OCI-LY1 (cell line): Measurements from ENCODE around the gene KRTAP5-1.

Experiments
- H2AFZ ChIP-seq: fragments of 200-600 bp; sonication (generic), shearing (Covaris generic); 2 replicates; pipeline ENCODE4 v1.6.0; 2014; ENCODE audit warnings: antibody characterized with exemption, mild to moderate bottlenecking, low read length
- H3F3A ChIP-seq: fragments of 200-600 bp; sonication (generic), shearing (Covaris generic); 2 replicates; pipeline ENCODE4 v1.6.0; 2014; ENCODE audit warnings: mild to moderate bottlenecking, antibody characterized with exemption, low read length, moderate library complexity; ENCODE audit not compliant: insufficient read depth
- H3K27ac ChIP-seq: fragments of 200-600 bp; sonication (generic); 2 replicates; pipeline ENCODE4 v1.5.1; 2014; ENCODE audit warnings: low read length, mixed run types, mild to moderate bottlenecking, low read depth; ENCODE audit not compliant: poor library complexity, severe bottlenecking
- H3K27me3 ChIP-seq: fragments of 200-600 bp; sonication (generic); 2 replicates; pipeline ENCODE4 v1.6.0; 2014; ENCODE audit warnings: antibody characterized with exemption, mild to moderate bottlenecking, low read length, moderate library complexity; ENCODE audit not compliant: insufficient read depth
- H3K36me3 ChIP-seq: fragments of 200-600 bp; sonication (generic); 2 replicates; pipeline ENCODE4 v1.6.1; 2014; ENCODE audit warnings: mild to moderate bottlenecking, antibody characterized with exemption, low read length, moderate library complexity, mixed read lengths; ENCODE audit not compliant: insufficient read depth
- H3K4me1 ChIP-seq: fragments of 200-600 bp; sonication (generic); 2 replicates; pipeline ENCODE4 v1.5.1; 2014; ENCODE audit warnings: mild to moderate bottlenecking, low read length, moderate library complexity; ENCODE audit not compliant: insufficient read depth, severe bottlenecking
- H3K4me2 ChIP-seq: fragments of 200-600 bp; sonication (generic), shearing (Covaris generic); 2 replicates; pipeline ENCODE4 v1.6.1; 2014; ENCODE audit warnings: low read length
- H3K4me3 ChIP-seq: fragments of 200-600 bp; sonication (generic); 2 replicates; pipeline ENCODE4 v1.5.1; 2014; ENCODE audit warnings: low read length, low read depth, mild to moderate bottlenecking, mixed read lengths; ENCODE audit not compliant: poor library complexity, severe bottlenecking
- H3K79me2 ChIP-seq: fragments of 200-600 bp; shearing (Covaris generic); 2 replicates; pipeline ENCODE4 v1.6.1; 2016; ENCODE audit warnings: mixed run types, low read length, mixed read lengths; ENCODE audit not compliant: insufficient read depth
- H3K9ac ChIP-seq: fragments of 200-600 bp; sonication (generic), shearing (Covaris generic); 2 replicates; pipeline ENCODE4 v1.6.1; 2014; ENCODE audit warnings: mild to moderate bottlenecking, low read length, mixed read lengths
- H3K9me2 ChIP-seq: fragments of 200-600 bp; sonication (generic), shearing (Covaris generic); 2 replicates; pipeline ENCODE4 v1.6.1; 2014; ENCODE audit warnings: low read depth, mild to moderate bottlenecking, low read length, mixed read lengths
- H3K9me3 ChIP-seq: fragments of 200-600 bp; shearing (Covaris generic); 2 replicates; pipeline ENCODE4 v1.6.1; 2014; ENCODE audit warnings: low read length, mixed read lengths
- H4K20me1 ChIP-seq: fragments of 200-600 bp; sonication (generic), shearing (Covaris generic); 2 replicates; pipeline ENCODE4 v1.6.0; 2016; ENCODE audit warnings: mild to moderate bottlenecking, low read length; ENCODE audit not compliant: insufficient read depth
- CTCF ChIP-seq: fragments of 200-600 bp; sonication (generic), shearing (Covaris generic); IDR thresholded peaks from 2 replicates; pipeline ENCODE4 v1.5.1; 2017; ENCODE audit warnings: mild to moderate bottlenecking, antibody characterized with exemption, low read length, moderate library complexity, mixed read lengths
- EZH2 ChIP-seq: fragments of 200-600 bp; sonication (generic), shearing (Covaris generic); IDR thresholded peaks from 2 replicates; pipeline ENCODE4 v1.8.0; 2017; ENCODE audit warnings: borderline replicate concordance, mixed run types, mild to moderate bottlenecking, antibody characterized with exemption, low read length, moderate library complexity, mixed read lengths

The KRTAP5-1 gene

GRCh38 chr11:1570531-1570895 lies 14.6 kb downstream of the KRTAP5-1 start:
- no peaks in the 10 kb centered on the region for H3K9me3 ChIP-seq
- peaks cover 13% of the 10 kb centered on the region; the same call in 1 of the 2 replicates for H3K27me3 ChIP-seq
- peaks cover 8% of the 10 kb centered on the region for H3K4me1 ChIP-seq
- no peaks in the 10 kb centered on the region for H3K79me2 ChIP-seq
- H3K9ac ChIP-seq: no peak overlapping the region
- no peaks in the 10 kb centered on the region for H3K36me3 ChIP-seq
- no peaks in the 10 kb centered on the region for H3K9me2 ChIP-seq
- H3K4me2 ChIP-seq: no peak overlapping the region
- no peak overlapping the region for H3K27ac ChIP-seq
- H4K20me1 ChIP-seq: no peaks in the 10 kb centered on the region
- H3F3A ChIP-seq: no peaks in the 10 kb centered on the region
- H3K4me3 ChIP-seq: no peak overlapping the region
- TF ChIP-seq EZH2 (no peak), CTCF (no peak)
- H2AFZ ChIP-seq: no peak overlapping the region

- Histone ChIP-seq H3K9ac (no peak overlapping the region), H3K9me3 (no peaks in the 10 kb centered on the region), H3K9me2 (no peaks in the 10 kb centered on the region), H2AFZ (no peak overlapping the region), H3K79me2 (no peaks in the 10 kb centered on the region), H4K20me1 (no peaks in the 10 kb centered on the region), H3K4me2 (no peak overlapping the region), H3K27ac (no peak overlapping the region), H3K36me3 (no peaks in the 10 kb centered on the region), H3K4me3 (no peak overlapping the region), H3K27me3 (peaks cover 13% of the 10 kb centered on the region; the same call in 1 of the 2 replicates), H3K4me1 (peaks cover 8% of the 10 kb centered on the region), H3F3A (no peaks in the 10 kb centered on the region)
- no peak for TF ChIP-seq CTCF
- TF ChIP-seq EZH2: no peak
Observed at GRCh38 chr11:1570001-1570453, 15.1 kb downstream of the KRTAP5-1 start.

GRCh38 chr11:1569251-1569780 lies 15.8 kb downstream of the KRTAP5-1 start:
- H3K79me2 ChIP-seq: no peaks in the 10 kb centered on the region
- no peak overlapping the region for H3K9ac ChIP-seq
- no peaks in the 10 kb centered on the region for H4K20me1 ChIP-seq
- H3F3A ChIP-seq: no peaks in the 10 kb centered on the region
- H3K4me3 ChIP-seq: no peak overlapping the region
- no peaks in the 10 kb centered on the region for H3K9me2 ChIP-seq
- peaks cover 5% of the 10 kb centered on the region for H3K4me1 ChIP-seq
- no peak overlapping the region for H2AFZ ChIP-seq
- no peak overlapping the region for H3K27ac ChIP-seq
- H3K36me3 ChIP-seq: no peaks in the 10 kb centered on the region
- TF ChIP-seq CTCF (no peak), EZH2 (no peak)
- no peak overlapping the region for H3K4me2 ChIP-seq
- peaks cover 13% of the 10 kb centered on the region; the same call in 1 of the 2 replicates for H3K27me3 ChIP-seq
- no peaks in the 10 kb centered on the region for H3K9me3 ChIP-seq
